HuH-7 (cell line): ENCODE data around the gene PNPLA7.

ENCODE experiments used
- DNase-seq: peaks from one replicate; pipeline ENCODE4 v3.0.0; 2011; ENCODE audit warnings: low spot score

The PNPLA7 gene

GRCh38 chr9:137434498-137435380, 115.5 kb downstream of the PNPLA7 start:
- no peak for DNase-seq

DNA sequence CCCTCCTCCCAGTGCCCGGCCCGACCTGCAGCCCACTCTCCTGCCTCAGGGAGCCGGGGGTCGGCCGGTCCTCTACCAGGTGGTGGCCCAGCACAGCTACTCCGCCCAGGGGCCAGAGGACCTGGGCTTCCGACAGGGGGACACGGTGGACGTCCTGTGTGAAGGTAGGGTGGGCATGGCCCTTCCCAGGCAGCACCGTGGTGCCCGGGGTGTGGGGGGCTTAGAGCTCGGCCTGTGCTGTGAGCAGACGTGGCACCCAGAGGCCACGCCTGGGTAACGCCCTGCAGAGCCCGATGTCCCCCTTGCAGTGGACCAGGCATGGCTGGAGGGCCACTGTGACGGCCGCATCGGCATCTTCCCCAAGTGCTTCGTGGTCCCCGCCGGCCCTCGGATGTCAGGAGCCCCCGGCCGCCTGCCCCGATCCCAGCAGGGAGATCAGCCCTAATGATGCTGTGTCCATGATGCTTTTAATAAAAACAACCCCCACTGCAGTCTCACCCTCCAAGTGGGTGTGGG, 116.2 kb downstream of the PNPLA7 start:
- no peak for DNase-seq

DNA sequence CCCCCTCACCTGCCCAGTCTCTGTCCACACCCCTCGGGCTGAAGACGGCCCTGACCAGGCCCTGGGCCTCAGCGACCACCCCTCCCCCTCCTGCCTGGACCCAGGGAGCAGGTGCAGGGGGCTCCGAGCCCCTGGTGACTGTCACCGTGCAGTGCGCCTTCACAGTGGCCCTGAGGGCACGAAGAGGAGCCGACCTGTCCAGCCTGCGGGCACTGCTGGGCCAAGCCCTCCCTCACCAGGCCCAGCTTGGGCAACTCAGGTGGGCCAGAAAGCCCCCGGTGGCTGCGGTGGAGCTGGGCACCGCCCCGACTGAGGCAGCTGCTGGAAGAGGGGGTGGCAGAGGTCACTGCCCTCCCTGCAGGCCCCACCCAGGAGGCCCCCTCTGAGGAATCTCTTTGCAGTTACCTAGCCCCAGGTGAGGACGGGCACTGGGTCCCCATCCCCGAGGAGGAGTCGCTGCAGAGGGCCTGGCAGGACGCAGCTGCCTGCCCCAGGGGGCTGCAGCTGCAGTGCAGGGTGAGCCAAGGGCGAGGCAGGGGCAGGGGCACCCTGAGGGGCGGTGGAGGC, 116.8 kb downstream of the PNPLA7 start:
- DNase-seq, result no peak

- no peak for DNase-seq
These were observed 117.4 kb downstream of the PNPLA7 start for GRCh38 chr9:137432687-137433348.

DNA sequence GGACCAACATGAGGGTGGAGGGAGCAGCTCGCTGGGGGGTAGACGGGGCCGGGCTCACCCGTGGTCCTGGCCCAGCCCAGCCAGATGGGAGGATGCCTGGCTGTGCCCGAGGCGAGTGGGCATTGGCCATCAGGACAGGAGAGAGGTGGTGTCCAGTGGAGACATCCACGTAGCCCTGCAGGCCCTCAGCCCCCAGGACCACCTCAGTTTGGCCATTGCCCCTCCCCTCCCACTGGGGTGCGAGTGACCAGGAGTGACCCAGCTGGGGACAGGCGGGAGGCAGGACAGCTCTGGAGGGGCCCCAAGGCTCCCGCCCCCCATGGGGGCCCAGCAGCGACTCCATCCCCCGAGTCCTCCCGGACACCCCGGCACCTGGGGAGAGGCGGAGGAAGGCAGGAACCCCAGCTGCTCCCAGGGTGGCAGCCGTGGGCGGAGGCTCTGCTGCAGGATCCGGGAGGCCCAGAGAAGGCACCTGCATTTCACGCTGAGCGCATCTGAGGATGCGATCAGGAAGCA, 118.7 kb downstream of the PNPLA7 start:
- DNase-seq, result no peak

DNA sequence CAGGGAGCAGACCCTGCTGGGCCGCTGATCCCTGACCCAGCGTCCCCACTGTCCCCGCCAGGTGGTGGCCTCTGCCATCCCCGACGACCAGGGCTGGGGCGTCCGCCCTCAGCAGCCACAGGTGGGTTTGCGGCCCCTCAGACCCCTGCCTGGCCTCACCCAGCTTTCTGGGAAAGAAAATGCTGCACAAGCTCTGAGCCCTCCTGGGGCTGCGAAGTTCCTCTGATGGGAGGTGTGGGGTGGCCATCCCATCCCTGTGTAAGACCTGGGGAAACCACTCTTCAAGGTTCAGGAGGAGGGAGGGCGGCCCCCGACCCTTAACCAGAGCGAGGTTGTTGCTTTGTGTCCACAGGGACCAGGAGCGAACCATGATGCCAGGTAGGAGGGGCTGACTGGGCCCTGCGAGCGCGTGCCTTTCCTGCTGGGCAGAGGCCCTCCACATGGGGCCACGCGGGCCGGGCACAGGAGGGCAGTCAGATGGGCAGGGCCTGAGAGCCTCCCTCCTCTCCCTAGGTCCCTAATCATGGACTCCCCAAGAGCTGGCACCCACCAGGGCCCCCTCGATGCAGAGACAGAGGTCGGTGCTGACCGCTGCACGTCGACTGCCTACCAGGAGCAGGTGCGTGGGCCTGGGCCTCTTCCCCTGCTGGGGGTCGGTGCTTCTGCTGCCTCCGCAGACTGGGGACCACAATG, 119.3 kb downstream of the PNPLA7 start:
- DNase-seq, result no peak

GRCh38 chr9:137429974-137430722, 120.1 kb downstream of the PNPLA7 start:
- no peak for DNase-seq

GRCh38 chr9:137429546-137429890, 120.7 kb downstream of the PNPLA7 start:
- no peak for DNase-seq

- DNase-seq, result no peak
These were observed 121.2 kb downstream of the PNPLA7 start for GRCh38 chr9:137428841-137429545.

- DNase-seq, result no peak
These were observed 121.9 kb downstream of the PNPLA7 start for GRCh38 chr9:137428311-137428630.

DNA sequence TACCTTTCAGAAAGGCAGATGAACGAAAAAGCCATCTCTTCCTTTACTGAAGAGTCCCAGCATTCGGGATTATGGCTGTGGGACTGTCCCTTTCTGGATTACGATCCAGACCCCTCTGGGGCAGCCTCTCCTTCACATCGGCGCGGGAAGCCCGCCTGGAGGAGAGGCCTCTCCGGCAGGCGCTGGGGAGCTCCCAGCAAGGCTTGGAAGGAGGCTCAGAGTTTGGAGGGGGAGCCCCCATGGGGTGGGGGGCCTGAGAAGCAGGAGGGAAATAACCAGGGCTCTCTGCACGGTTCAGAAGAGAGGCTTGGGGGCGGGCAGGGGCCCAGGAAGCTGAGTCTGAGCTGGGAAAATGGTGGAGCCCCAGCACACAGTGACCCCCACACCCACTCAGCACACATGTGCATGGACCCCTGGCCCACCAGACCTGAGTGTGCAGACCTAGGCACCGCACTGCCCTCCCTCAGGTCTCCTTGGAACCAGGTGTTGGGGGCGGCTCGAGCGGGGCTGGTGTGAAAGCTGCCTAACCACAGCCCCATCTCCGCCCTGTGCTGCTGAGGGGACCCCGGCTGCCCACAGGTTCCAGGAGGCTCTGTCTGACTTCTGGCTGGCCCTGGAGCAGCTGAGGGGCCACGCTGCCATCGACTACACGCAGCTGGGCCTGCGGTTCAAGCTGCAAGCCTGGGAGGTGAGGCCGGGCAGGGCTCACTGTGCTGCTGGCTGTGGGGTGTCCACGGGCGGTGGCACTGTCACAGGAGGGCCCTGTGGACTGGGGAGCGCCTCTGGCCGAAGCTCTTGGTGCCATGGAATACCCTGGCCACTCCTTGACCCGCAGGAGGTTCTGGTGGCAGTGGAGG, 122.5 kb downstream of the PNPLA7 start:
- DNase-seq, result no peak

- DNase-seq, result no peak
These were observed 124.1 kb downstream of the PNPLA7 start for GRCh38 chr9:137426018-137426681.

- no peak for DNase-seq
These were observed 126.5 kb downstream of the PNPLA7 start for GRCh38 chr9:137423514-137424291.

GRCh38 chr9:137422604-137423513, 127.3 kb downstream of the PNPLA7 start, which contains the start of the genes EXD3 and NOXA1:
TSS of gene EXD3 (minus strand) at chr9:137423162. CDS start at chr9:137395357, 27,805 bp downstream.
TSS of gene NOXA1 (plus strand) at chr9:137423393. CDS start at chr9:137423530, 137 bp downstream.
- peak; percentile 89 for DNase-seq

DNA sequence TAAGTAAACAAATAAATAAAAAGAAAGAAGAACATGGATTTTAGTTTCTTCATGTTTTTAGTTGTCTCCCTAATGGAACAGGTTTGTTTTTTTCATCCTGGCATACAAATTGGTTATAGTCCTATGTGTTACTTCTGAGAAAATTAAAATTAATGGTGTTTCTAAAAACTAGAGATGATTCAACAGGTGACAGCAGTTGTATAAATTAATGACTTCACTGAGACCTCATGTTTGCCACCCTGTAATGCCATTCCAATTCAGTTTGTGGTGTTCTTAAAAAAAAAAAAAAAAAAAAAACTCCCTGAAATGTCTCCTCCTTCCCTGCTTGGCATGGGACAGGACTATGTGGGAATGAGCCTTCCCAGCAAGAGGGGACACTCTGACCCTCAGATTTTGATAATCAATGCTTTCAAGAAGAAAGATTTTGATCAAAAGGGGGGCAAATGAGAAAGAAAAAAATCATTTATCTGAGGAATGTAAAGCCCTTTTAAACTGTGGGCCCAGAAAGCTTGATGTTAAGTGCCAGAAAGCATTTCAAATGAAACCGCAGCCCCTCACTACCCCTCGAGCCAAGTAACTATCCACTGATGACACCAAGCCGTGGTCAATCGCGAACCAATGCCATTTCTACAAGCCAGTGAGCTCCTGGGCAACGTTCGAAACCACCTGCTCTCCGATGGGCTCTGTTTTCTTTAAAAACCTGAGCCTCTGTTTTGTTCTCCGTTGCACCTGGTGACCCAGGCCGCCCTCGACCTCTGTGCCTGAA, 128.2 kb downstream of the PNPLA7 start:
- no peak for DNase-seq
